Raji (cell line): ENCODE results near the gene OCEL1.

Source experiments
- POLR2A ChIP-seq: IDR thresholded peaks from 2 replicates; pipeline ENCODE4 v1.6.1; 2011; ENCODE audit warnings: low read depth, low read length, control low read depth; ENCODE audit not compliant: insufficient read depth

Gene OCEL1

GRCh38 chr19:17229890-17230289 is 3.9 kb downstream of the OCEL1 start:
- 0 out of 2 replicates have a peak, but pooled peaks have one; percentile 19 for TF ChIP-seq POLR2A

- no peak for TF ChIP-seq POLR2A
Observed at GRCh38 chr19:17232258-17232657, 6.2 kb downstream of the OCEL1 start.

- TF ChIP-seq POLR2A, result peak; percentile 64
Observed at GRCh38 chr19:17234911-17235299, 8.9 kb downstream of the OCEL1 start.

- TF ChIP-seq POLR2A, result no peak
Observed at GRCh38 chr19:17235300-17235970, 9.4 kb downstream of the OCEL1 start.

- peak; percentile 43; the same call in 1 of the 2 replicates for TF ChIP-seq POLR2A
Observed at GRCh38 chr19:17235971-17236777, 10.1 kb downstream of the OCEL1 start.

DNA sequence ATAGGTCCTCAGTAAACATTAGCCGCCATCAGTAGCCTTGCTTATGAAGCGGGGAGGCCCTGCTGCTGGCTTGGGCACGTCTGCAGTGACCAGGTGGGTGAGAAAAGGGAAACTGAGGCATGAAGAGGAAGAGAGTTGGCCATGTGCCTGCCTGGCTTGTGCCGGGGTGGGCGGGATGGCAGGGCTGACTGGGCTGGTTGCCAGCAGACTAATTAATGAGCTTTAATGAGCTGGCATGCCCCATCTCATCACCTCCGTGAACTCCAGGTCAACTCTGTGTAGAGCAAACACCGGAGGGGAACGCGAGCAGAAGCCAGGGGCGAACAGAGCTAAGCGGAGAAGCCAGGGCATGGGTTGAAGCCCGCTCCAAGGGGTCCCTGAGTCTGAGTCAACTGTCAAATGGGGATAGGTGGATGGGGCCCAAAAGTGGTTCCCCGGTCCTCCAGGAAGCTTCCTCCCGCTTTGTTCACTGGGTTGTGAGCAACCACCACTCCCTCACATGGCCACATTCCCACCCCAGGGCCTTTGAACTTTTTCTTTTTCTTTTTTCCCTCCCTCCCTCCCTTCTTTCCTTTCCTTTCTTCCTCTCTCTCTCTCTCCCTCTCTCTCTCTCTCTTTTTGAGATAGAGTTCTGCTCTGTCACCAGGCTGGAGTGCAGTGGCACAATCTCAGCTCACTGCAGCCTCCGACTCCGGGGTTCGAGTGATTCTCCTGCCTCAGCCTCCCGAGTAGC is 11.0 kb downstream of the OCEL1 start:
- no peak for TF ChIP-seq POLR2A

DNA sequence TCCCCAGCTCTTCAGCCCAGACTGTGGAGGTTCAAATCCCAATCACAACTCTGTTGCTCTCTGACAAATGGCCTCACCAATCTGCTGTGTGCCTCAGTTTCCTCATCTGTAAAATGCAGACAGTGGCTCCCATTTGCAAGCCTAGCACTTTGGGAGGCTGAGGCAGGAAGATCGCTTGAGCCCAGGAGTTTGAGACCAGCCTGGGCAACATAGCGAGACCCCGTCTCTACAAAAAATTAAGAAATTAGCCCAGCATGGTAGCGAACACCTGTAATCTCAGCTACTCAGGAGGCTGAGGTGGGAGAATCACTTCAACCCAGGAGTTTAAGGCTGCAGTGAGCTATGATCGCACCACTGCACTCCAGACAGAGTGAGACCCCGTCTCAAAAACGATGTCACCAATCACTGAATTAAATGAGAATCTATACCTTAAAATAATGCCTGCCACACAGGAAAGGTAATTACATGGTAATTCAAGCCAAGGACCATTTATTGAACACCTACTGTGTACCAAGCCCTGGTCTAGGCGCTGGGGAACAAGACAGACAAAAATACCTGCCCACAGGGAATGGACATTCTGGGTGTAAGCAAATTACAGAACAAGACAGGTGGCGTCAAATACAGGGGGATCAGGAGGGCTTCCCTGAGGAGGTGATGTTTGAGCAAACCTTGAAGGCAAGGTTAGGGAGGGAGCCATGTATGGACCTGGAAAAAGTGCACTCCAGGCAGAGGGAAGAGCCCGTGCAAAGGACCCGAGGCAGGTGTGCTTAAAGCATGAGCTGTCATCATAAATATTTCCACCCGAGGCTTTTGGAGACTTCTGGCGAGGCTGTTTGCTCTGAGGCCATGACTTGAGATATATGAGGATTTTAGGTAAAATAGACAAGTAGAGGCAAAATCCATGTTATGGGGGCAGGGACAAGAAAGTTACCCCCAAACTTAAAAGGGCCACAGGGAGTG is 12.0 kb downstream of the OCEL1 start:
- no peak for TF ChIP-seq POLR2A

DNA sequence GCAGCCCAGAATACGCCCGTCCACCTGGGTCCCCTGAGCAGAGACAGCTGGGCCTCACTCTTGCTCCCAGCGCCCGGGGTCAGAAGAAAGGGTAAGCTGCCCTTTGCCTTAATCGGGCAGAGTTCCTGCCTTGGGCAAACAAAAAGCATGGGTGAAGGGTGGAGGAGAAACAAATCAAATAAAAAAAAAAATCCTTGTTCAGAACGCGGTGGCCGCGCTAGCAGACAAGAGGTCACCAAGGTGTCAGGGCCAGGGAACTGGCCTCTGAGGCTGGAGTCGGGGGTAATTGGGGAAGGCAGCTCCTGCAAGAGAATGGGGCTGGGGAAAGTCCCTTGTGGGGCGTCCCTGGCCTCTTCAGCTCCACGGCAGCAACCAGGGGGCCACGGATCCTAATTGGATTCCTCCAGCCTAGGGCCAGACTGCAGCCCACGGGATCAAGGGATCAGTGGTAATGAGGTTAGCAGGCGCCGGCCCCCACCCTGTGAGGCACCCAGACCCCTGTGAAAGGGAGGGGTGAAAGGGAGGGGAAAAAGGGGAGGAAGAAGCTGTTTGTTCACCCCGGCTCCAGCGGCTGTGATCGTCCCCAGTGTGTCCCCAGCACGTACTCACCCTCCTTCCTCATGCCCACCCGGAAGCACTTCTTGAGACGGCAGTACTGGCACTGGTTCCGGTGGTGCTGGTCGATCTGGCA is 14.2 kb downstream of the OCEL1 start:
- no peak for TF ChIP-seq POLR2A

DNA sequence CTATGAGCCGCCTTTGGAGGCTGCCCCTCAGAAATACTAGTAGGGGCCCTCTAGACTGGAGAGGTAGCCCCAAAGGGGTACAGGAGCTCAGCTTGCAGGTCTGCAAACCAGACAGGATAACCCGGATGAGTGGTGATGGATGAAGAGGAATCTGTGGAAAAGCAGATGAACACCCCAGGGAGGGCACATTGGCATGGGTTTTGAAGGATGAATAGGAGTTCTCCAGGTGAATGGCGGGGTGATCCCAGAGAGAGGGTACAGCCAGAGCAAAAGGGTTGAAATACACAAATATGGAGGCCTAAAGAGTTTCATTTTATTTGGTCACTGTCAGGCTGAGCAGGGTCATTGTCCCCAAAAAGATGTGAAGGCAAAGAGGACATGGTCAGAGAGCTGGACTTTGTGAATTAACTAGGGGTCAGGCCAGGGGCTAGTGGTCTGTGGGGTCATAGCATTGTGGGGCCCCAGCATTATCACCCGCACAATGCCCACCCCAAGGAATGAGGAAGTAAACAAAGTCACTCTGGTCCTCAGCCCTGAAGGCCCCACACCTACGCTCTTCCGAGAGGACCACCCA is 14.9 kb downstream of the OCEL1 start:
- TF ChIP-seq POLR2A, result no peak

DNA sequence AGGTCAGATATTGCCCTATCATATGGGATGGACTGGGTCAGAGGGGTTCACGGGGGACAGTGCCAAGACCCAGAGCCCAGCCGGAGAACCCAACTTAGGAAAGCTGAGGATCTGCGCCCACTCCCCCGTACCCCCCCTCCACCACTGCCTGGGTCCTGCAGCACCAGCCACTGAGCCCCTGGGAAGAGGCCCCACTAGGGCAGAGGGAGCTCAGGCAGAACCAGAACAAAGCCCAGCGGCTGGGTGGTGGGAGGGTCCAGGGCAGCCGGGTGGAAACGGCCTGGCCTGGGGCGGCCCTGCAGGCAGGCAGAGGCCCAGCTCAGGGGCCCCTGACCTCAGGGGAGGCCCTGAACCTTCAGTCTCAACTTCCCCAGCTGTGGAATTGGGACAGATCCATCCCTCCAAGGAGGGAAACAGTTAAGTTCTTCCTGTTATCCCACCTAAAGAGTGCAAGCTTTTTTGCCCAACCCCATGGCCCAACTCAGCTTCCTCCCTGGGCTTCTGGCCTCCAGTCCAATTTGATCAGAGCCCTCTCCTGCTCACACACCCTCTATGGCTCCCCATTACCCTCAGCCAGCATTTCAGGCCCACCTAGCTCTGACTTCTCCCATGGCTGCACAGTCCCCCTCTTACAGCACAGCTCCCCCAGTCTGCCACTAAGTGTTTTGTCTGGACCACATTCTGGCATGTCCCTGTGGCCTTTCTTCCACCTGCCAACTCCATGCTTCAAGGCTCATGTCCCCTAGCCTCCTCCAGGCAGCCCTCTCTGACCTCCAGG is 16.6 kb downstream of the OCEL1 start:
- TF ChIP-seq POLR2A, result no peak

GRCh38 chr19:17243211-17243829 is 17.3 kb downstream of the OCEL1 start:
- TF ChIP-seq POLR2A, result no peak

GRCh38 chr19:17243830-17244617 is 18.0 kb downstream of the OCEL1 start:
- TF ChIP-seq POLR2A, result no peak
